Measurements from ENCODE around the gene ACY1.

DNA sequence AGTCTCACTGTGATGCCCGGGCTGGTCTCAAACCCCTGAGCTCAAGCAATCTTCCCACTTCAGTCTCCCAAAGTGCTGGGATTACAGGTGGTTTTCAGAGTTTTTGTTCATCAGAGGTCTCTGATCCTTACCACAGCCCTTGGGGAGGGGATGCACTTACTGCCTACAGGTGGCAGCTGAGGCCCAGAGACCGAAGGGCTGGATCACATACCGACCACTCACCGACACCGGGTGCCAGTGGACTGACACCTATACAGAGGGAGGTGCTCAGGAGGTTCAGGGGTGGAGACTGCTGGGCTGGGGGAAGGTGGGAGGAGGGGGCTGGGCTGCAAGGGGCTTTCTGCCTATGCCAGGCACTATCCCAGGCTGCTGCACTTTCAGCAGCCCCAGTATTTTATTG, 53.5 kb downstream of the ACY1 start:
- TF ChIP-seq, protein P1, sequence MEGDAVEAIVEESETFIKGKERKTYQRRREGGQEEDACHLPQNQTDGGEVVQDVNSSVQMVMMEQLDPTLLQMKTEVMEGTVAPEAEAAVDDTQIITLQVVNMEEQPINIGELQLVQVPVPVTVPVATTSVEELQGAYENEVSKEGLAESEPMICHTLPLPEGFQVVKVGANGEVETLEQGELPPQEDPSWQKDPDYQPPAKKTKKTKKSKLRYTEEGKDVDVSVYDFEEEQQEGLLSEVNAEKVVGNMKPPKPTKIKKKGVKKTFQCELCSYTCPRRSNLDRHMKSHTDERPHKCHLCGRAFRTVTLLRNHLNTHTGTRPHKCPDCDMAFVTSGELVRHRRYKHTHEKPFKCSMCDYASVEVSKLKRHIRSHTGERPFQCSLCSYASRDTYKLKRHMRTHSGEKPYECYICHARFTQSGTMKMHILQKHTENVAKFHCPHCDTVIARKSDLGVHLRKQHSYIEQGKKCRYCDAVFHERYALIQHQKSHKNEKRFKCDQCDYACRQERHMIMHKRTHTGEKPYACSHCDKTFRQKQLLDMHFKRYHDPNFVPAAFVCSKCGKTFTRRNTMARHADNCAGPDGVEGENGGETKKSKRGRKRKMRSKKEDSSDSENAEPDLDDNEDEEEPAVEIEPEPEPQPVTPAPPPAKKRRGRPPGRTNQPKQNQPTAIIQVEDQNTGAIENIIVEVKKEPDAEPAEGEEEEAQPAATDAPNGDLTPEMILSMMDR (IDR thresholded peaks at IDR 0.05): no peak
- no peak for TF ChIP-seq POLR2A (IDR thresholded peaks at IDR 0.05)

All from esophagus squamous epithelium (tissue), 4 donors.